NOMO-1 (cell line): ENCODE measurements around the gene EXT2.

Experiments
- DNase-seq, 2 experiments: peaks; one replicate each; lab custom pipeline; 2025; ENCODE audit not compliant: unreplicated experiment in 2 of 2; lab: John Stamatoyannopoulos, UW

Gene EXT2

GRCh38 chr11:44095506-44096359 lies at the start of gene EXT2:
Gene EXT2, plus strand, starts transcription at chr11:44095678. Its CDS starts 12,035 bp downstream, at chr11:44107713.
- DNase-seq, result peak; percentile 65 to 69

GRCh38 chr11:44046182-44046581 lies 49.3 kb upstream of the EXT2 start:
- no peak for DNase-seq

GRCh38 chr11:44047298-44047697 lies 48.2 kb upstream of the EXT2 start:
- DNase-seq, result no peak

DNA sequence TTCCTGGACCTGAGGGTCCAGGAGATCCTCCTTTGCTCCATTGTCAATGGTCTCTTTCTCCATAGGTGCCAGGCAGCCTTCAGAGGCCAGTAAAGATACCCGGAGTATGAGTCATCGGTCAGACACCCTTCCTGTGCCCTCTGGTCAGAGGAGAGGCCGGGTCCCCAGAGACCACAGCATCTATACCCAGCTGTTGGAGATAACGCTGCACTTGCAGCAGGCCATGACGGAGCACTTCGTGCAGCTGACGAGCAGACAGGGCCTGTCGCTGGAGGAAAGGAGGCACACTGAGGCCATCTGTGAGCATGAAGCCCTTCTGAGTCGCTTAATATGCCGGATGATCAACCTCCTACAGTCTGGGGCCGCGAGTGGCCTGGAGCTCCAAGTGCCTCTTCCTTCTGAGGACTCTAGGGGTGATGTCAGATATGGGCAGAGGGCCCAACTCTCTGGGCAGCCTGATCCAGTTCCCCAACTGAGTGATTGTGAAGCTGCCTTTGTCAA lies 47.5 kb upstream of the EXT2 start, which contains the start of gene ACCSL:
ACCSL (plus strand) TSS at position 51 of the 501 bp plus-strand sequence; CDS start at position 107, 56 bp downstream.
- no peak for DNase-seq

- no peak for DNase-seq
These were observed 45.6 kb upstream of the EXT2 start for GRCh38 chr11:44049832-44050231.

GRCh38 chr11:44051171-44051570 lies 44.3 kb upstream of the EXT2 start:
- DNase-seq, result no peak

GRCh38 chr11:44057340-44057739 lies 38.1 kb upstream of the EXT2 start:
- DNase-seq, result no peak

- no peak for DNase-seq
These were observed 37.2 kb upstream of the EXT2 start for GRCh38 chr11:44058275-44058674.

DNA sequence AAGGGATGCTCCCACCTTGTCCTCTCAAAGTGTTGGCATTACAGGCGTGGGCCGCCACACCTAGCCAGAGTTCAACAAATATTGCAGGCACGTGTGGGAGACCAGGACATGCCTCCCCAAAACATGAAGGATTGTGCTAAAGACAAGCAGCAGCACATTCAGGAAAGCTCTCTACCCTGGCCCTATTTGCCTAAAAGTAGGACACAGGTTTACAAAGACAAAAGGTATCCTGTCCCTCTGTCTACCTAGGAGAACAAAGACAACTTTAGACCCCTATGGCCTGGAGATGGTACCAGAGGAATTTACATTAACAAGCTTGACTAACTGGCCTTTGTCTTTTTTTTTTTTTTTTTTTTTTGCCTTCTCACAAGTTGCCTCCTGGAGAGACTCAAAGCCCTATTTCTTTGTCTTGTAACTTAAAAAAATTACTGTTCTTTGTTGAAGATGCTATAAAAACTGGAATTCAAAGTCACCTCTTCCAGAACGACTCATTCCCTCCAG lies 30.3 kb upstream of the EXT2 start:
- DNase-seq, result no peak

DNA sequence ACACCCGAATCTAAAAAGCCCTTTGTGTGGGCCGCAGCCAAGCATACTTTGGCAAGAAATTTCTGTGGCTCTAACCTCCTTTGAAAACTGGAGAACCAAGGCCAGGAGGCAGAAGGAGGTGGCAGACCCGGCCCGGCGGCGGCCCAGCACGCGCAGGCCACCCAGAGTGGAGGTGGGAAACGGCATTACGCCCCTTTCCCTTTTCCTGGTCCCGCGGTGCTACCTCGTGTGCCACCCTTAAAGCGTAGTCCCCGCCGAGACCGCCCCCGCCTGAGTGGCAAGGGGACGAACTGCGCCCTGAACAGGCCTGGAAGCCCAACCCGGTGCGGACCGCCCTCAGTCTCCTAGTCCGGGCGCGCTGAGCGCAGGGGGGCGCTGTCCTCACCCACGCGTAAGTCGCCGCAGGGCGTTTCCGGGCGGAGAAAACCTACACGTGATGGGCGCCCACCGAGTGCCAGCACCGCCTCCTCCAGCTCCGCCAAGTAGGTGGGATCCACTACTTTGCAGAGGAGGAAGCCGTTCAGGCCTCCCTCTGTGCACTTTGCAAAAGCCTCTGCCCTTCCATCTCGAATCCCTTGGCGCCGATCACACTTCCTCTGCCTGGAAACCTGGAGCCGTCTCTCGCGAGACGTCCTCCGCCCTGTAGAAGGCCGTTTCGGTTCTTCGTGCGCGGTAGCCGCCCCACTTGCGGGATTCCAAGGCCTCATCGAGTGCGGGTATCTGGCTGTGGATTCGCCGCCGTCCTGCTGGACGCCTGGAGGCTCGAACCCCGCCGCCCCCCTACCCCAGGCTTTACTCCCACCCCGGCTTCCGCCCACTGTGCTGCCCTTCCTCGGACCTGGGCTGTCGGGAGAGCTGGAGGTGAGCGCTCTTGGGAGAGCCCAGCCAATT lies 29.4 kb upstream of the EXT2 start, which contains the start of gene ACCS:
ACCS (plus strand) TSS at position 430 of the 891 bp plus-strand sequence. CDS start 1,358 bp downstream, outside the sequence.
- peak; percentile 93 to 96 for DNase-seq

DNA sequence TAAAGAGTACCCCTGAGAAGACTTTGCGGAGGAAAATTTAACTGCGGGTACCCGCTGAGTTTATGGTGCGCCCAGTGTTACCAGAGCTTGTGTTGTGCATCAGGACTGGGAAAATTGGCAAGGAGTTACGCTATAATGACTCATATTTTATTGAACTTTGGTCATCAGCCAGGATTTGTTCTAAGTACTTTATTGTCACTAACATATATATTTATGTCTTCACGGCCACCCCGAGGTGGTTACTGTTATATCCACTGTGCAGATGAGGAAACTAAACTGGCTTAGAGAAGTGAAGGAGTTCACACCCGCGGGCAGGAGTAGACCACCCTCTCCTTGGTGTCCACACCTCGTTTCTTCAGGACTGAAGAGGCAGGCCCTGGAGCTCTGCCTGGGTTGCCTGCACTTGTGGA lies 28.7 kb upstream of the EXT2 start:
- peak in 1 of 2 experiments; percentile 25 for DNase-seq

DNA sequence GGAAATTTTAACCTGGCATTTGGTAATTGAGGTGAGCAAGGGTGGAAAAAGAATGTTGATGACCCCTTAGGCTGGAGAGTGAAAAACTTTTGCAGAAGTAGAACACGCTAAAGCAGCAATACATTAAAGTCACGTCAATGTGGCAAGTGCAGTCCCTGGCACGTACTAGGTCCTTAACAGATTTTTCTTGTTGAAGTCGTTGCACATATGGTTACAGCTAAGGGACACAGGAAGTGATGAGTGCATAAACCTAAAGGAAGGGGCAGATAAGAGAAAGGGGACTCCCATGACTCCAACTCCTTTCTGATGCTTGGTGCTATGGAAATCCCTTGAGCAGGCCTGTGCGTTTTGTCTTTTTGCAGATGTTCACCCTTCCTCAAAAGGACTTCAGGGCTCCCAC lies 28.2 kb upstream of the EXT2 start:
- peak; percentile 38 to 64 for DNase-seq

DNA sequence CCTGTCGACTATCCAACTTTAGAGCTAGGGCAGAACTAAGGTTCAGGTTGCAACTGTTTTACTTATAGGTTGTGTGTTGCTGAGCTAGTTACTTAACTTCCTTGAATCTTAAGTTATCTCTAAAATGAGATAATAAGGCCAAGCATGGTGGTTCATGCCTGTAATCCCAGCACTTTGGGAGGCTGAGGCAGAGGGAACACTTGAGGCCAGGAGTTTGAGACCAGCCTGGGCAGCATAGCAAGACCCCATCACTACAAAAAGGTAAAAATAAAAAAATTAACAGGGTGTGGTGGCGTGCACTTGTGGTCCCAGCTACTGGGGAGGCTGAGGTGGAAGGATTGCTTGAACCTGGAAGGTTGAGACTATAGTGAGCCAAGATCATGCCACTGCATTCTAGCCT lies 27.3 kb upstream of the EXT2 start:
- DNase-seq, result no peak

DNA sequence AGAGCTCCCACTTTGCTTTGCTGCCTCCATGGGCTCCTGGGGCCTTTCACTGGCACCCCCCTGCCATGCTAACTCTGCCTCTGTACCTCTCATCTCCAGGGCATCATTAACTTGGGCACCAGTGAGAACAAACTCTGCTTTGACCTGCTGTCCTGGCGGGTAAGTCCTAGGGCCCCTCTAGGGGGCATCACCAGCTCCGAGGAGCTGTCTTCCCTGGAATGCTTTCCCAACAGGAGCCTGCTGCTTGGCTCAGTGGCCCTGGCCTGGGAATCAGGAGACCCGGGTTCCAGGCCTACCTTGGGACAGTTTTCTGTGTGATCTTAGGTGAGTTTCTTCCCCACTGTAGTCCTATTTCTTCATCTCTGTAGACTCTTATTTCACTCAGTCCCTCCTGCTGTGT lies 24.3 kb upstream of the EXT2 start:
- DNase-seq, result no peak

DNA sequence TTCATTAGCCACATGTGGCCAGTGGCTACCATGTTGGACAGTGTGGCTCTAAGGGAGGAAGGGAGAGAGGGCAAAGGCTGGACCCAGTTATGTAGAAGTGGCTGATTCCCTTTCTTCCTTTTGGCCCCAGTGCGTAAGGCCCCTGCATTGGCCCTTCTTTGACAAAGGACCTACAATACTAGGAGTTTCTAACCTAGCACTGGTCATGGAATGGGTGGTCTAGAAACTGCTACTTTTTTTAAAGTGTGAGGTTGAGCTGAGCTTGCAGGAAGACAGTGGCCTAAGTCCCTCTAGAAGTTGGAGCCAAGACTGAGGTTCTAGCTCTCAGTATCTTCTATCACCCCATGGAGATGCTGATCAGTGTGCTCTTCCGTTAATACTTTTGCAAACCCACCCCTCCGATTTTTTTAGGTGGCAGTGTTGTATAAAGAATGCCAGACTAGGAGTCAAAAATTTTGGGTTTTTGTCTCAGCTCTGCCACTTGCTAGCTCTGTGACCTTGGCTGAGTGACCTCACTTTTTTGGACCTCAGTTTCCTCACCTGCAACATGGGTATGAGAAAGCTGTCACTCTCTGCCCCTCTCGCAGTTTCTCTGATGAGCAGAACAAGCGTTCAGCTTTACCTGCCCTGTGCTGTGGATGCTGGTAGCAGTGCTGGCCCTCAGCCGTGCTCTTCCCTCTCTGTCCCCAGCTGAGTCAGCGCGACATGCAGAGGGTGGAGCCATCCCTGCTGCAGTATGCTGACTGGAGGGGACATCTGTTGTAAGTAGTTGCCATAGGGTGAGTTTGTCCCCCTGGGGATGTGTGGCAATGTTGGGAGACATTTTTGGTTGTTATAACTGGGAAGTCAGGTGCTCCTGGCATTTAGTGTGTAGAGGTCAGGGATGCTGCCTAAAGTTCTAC lies 22.5 kb upstream of the EXT2 start:
- DNase-seq, result no peak

- no peak for DNase-seq
These were observed 16.7 kb upstream of the EXT2 start for GRCh38 chr11:44078794-44079193.

DNA sequence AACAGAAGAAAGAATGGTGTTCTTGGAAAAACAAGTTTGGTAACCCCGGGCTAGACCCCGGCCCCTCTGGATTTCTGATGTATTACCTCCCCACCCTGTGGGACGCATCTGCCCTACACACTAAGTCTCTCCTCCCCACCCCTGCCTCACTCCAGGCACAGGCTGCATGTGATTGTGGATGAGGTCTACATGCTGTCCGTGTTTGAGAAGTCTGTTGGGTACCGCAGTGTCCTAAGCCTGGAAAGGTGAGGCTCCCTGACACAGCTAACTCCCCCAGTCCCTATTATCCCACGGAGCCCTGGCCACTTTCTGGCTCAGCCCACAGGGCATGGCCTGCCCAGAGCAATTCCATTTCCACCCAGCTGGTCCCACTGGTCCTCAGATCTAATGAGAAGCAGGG lies 16.1 kb upstream of the EXT2 start:
- no peak for DNase-seq

DNA sequence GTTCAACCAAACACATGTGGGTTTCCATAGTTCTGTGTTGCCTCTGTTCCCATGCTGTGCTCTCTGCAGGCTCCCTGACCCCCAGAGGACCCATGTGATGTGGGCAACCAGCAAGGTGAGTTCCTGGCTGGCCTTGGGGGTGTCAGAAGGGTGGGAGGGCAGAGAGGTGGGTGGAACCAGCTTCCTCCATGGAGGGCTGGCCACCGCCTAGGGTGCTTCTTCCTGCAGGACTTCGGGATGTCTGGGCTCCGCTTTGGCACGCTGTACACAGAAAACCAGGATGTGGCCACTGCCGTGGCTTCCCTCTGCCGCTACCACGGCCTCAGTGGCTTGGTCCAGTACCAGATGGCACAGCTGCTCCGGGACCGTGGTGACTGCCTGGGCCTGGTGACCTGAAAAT lies 14.5 kb upstream of the EXT2 start:
- no peak for DNase-seq

DNA sequence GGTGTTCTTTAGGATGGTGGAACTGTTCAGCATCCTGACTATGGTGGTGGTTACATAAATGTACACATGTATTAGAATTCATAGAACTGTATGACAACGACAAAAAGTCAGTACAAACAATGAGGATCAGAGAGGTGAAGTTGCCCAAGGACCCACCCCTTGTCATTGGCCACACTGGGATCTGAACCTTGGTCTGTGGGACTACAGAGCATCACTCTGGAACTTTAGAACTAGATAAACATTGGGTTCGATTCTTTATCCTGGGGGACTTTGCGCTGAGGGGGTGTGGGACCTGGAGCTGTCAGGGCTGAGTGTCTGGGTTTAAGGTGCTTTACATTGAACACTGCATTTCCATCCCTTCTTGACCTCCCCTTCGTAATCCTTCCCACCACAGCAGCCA lies 12.8 kb upstream of the EXT2 start:
- DNase-seq, result no peak

DNA sequence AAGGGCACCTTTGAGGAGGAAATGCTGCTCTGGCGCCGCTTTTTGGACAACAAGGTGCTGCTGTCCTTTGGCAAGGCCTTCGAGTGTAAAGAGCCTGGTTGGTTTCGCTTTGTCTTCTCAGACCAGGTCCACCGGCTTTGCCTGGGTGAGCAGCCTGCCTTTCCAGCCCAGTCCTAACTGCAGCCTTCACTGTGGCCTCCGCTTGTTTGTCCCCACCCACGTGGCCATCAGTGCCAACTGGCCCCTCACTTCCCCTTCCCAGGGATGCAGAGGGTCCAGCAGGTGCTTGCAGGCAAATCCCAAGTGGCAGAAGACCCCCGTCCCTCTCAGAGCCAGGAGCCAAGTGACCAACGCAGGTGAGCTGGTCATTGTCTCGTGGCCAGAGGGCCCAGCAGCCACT lies 12.0 kb upstream of the EXT2 start:
- DNase-seq, result no peak
